HG02970 (cell line): ENCODE measurements around the gene HMX1.
A peak's percentile ranks its signal among the peaks of the same experiment; 100 is the strongest.

Experiments used
- ATAC-seq: cut with Tn5 transposase; IDR thresholded peaks from one replicate; pipeline ENCODE4 v1.9.1; 2021; ENCODE audit warnings: mild to moderate bottlenecking, moderate library complexity, moderate number of reproducible peaks; ENCODE audit not compliant: unreplicated experiment, low FRiP score

HMX1 gene

GRCh38 chr4:8871417-8872401, at the start of gene HMX1:
HMX1 (minus strand) TSS chr4:8871839; CDS start chr4:8871614, 225 bp downstream.
- ATAC-seq, result no peak

DNA sequence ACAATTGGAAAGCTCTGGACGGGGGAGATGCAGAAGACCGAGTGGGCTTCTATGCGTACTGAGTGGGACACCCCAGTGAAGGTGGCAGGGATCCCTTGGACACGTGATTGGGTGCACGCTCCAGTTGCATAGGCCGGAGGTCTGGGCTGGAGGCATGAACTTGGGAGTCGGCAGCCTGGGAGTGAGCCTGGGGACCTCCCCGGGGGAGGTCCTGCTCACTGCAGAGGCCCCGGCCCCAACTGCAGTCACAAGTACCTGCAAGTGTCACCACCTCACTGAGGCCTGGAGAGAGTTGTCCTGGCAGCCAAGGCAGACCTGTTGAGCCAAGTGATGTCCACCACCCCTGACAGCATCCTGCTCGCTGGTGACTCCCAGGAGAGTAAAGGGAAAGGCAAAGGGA, 49.3 kb upstream of the HMX1 start:
- no peak for ATAC-seq

- no peak for ATAC-seq
These were observed 48.8 kb upstream of the HMX1 start for GRCh38 chr4:8920289-8920965.

- no peak for ATAC-seq
These were observed 48.1 kb upstream of the HMX1 start for GRCh38 chr4:8919651-8920288.

DNA sequence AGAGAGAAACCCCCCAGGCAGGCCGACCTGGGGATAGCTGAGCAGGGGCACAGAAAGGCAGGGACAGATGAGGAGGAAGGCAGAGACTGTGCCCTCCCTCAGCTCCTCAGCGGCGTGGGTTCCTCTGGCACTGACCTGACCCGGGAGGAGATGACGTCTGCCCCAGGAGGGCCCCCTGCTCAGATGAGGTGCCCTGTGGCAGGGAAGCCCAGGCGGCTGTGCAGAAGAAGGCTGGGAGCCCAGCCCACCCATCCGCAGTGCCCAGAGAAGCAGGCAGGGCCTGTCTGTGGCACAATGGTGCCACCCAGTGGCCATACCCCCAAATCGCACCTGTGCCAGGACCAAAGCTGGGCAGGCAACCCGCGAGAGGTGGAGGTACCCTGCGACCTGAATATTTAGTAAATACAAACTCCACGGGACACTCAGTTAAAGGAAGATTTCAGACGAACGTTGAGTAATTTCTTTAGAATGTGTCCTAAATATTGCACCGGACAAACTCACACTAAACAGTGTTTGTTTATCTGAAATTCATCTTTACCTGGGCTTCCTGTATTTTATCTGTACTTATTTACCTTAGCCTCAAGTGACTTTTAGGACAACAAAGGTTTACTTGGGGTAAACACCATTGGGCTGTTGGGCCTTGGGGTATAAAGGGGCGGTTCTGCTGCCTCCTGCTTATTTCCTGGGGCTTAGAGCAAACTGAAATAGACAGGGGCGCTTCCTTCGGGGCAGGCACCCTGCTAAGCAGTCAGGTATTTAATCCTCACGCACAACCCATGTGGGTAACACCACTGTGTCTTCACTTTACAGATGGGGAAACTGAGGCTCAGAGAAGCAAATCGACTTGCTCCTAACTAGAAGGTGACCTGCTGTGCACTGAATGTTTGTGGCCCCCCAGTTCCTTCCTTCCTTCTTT, 46.5 kb upstream of the HMX1 start:
- peak; percentile 76 for ATAC-seq

- no peak for ATAC-seq
These were observed 45.7 kb upstream of the HMX1 start for GRCh38 chr4:8917321-8917811.

DNA sequence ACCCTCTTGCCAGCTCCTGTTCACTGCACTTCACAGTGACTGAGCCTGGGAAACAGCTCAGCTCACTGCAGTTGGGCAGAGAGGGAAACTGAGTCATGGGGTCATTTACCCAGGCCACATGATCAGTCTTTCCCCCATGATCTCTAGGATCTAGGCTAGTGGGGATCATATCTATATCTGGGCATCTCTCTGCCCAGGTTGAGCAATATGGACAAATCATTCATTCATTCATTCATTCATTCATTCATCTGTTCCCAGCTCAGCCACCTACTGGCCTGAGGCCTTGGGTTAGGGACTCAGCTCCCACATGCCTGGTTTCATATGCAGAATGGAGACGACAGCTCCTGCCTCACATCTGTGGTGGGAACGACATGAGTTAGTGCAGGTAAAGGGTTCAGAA, 45.3 kb upstream of the HMX1 start:
- no peak for ATAC-seq

GRCh38 chr4:8916351-8916885, 44.8 kb upstream of the HMX1 start:
- no peak for ATAC-seq

GRCh38 chr4:8915201-8916200, 43.9 kb upstream of the HMX1 start:
- ATAC-seq, result no peak

DNA sequence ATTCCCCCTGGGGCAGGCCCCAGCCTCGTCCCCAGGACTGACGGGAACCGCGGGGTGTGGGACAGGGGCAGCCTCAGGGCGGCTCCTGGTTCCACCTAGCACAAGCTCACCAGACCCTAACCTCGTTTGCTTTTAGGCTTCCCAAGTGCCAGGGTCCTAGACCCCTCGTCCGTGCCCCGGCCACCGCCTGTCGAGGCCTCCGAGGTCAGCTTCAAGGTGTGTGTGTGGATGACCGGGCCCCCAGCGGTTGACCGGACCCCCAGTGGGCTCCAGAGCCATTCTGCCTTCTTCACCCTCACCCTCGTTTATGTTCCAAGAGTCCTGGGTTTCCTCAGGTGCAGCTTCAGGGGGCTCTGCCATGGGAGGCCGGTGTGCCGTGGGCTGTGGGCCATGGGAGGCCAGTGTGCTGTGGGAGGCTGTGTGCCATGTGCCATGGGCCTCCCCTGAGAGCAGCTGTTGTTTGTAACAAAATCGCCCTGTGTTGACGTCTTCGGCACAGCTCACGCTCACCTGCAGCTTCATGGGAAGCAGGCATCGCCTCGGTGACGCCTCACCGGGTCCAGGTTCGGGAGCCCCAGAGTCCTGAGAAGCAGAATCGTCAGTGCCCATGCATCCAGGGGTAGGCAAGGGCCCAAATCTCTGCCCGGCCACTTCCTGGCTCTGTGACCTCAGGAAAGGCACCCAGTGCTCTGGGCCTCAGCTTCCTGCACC, 43.0 kb upstream of the HMX1 start:
- ATAC-seq, result no peak

- ATAC-seq, result no peak
These were observed 42.3 kb upstream of the HMX1 start for GRCh38 chr4:8913858-8914460.

- ATAC-seq, result no peak
These were observed 41.6 kb upstream of the HMX1 start for GRCh38 chr4:8913121-8913857.

- no peak for ATAC-seq
These were observed 40.9 kb upstream of the HMX1 start for GRCh38 chr4:8912506-8912905.

DNA sequence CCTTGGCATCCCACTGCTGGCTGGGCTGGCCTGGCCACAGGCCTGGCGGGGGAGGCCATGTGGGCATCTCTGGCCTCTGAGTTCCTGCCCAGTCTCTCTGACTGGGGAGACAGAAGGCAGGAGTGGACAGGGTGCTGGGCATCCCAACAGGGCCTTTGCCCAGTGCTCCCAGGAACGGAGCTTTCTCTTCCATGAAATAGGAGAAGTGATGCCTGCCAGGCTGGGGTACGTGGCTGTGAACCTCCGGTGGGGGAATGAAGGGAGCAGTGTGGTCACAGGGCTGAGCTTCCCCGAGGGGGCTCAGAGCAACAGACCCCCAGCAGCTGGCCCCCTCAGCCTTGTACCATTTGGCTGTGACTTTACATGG, 40.4 kb upstream of the HMX1 start:
- no peak for ATAC-seq

DNA sequence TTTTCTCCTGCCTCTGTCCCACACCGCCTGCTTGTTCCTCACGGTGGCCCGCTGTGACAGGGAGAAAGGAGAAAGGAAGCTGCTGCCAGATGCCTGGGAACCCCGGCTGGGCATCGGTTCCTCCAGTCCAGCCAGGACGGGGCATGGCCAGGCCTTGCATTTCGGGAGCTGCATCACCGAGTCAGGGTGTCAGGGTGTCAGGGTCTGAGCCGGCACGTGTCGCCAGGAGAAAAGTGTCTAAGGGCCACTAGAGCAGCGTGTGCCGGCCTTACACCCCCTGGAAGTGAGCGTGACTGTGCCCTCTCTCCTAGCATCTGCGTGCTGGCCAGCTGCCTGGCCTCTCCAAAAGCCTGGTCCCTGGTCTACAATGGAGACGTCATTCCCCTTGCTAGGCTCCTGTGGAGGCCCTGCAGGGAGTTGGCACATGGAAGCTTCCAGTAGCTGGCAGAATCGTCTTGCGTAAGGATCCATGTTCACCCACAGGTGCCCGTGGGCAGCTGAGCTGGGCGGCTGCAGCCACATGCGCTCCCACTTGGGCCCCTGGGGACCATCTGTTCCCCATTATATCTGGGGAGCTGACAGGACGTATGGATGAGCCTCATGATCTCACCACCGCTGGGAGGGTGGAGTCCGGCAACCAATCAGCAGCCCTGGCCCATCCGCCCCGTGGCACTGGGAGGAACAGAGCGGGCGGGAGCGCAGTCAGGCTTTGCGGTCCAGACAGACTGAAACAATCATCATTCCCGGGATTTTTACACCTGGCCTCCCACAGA, 39.9 kb upstream of the HMX1 start:
- no peak for ATAC-seq

GRCh38 chr4:8910822-8911315, 39.2 kb upstream of the HMX1 start:
- ATAC-seq, result no peak
